GM12873 (cell line): ENCODE measurements around the gene HYCC2.

Experiments used
- TF ChIP-seq, protein P1 (sequence below): IDR thresholded peaks from 2 replicates; pipeline ENCODE4 v1.5.1; 2012; ENCODE audit warnings: low read depth, mild to moderate bottlenecking, moderate library complexity, low read length, control low read depth; ENCODE audit not compliant: insufficient read depth; ENCODE audit errors: missing control alignments

HYCC2 gene

GRCh38 chr2:201046881-201047280 is 24.6 kb downstream of the HYCC2 start:
- TF ChIP-seq, protein P1, sequence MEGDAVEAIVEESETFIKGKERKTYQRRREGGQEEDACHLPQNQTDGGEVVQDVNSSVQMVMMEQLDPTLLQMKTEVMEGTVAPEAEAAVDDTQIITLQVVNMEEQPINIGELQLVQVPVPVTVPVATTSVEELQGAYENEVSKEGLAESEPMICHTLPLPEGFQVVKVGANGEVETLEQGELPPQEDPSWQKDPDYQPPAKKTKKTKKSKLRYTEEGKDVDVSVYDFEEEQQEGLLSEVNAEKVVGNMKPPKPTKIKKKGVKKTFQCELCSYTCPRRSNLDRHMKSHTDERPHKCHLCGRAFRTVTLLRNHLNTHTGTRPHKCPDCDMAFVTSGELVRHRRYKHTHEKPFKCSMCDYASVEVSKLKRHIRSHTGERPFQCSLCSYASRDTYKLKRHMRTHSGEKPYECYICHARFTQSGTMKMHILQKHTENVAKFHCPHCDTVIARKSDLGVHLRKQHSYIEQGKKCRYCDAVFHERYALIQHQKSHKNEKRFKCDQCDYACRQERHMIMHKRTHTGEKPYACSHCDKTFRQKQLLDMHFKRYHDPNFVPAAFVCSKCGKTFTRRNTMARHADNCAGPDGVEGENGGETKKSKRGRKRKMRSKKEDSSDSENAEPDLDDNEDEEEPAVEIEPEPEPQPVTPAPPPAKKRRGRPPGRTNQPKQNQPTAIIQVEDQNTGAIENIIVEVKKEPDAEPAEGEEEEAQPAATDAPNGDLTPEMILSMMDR: no peak

DNA sequence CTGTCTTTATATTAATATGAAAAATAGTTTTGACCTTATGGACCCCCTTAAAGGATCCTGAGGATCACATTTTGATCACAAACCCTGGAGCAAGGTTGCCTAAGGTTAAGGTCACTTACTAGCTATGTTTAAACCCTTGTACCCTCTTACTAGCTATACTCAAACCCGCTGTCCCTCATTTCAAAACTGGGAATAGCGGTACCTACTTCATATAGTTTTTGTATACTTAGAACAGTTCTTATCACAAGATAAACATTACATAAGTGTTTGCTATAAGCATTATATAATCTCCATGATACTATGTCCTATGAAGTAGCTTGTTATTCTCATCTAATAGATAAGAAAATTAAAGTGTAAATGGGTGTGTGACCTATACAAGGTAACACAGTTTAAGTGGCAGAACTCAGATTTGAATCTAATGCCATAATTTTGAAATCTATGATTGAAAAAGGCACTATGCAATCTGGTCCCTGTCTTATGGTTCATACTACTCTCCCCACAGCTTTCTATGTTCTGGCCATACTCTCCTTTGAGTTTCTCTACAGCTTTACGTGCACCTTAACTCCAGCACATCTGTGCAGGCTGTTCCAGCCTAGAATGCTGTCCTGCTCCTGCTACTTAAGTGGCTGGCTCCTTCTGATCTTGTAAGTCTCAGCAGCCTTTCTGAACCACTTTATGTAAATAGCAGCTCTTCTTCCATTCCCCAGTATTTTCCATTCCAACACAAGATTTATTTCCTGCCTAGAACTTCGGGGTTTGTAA is 30.4 kb downstream of the HYCC2 start:
- TF ChIP-seq, protein P1: no peak

DNA sequence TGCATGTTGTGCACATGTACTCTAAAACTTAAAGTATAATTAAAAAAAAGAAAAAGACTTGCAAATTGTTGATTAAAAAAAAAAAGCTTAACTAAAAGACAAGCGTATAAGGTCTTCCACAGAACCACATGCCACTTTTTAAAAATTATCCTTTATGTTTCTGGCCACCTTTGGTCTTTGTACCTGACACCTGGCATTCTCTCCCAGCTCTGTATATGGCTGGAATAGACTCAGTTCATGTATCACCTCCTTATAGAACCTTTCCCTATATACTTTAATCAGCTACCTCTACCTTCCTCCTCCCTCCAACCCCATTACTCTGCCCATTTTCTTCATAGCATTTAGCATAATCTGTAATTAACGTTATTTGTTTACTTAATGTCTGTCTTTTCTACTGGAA is 32.6 kb downstream of the HYCC2 start:
- TF ChIP-seq, protein P1: no peak

DNA sequence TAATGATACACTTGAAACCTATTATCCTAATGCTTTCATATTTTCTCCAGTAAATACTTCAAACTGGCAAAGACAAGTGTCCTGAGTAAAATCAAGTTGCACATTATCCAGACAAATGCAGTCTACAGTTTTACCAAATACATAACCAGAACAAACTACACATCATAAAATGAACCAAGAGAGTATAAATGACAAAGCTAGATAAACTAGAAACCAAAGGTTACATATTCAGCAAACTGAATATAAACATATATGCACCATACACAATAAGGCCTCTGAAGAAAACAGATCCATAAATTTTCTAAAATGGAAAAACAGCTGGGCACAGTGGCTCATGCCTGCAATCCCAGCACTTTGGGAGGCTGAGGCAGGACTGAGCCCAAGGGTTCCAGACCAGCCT is 47.0 kb downstream of the HYCC2 start:
- TF ChIP-seq, protein P1: no peak

GRCh38 chr2:201021914-201022313 is 49.6 kb downstream of the HYCC2 start:
- TF ChIP-seq, protein P1: no peak
